GM21825 (cell line): Measurements from ENCODE around the gene EXTL1.

ENCODE experiments used
- ATAC-seq: cut with Tn5 transposase; IDR thresholded peaks from one replicate; pipeline ENCODE4 v1.9.1; 2021; ENCODE audit warnings: mild to moderate bottlenecking, moderate library complexity; ENCODE audit not compliant: unreplicated experiment

EXTL1 gene

DNA sequence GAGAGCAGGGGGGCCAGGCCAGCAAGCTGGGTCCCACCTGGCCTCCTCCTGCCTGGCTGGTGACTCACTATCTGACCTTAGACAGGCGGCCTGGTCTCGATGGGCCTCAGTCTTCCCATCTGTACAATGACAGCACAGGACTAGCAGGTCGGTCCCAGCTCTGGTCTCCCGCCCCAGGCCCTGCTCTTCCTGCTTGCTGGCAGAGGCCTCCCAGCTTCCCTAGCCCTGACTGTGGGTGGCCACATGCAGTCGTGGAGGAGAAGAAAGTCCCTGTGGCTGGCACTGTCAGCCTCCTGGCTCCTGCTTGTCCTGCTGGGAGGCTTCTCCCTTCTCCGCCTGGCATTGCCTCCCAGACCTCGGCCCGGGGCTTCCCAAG is 817 bp downstream of the EXTL1 start:
- ATAC-seq = no peak

DNA sequence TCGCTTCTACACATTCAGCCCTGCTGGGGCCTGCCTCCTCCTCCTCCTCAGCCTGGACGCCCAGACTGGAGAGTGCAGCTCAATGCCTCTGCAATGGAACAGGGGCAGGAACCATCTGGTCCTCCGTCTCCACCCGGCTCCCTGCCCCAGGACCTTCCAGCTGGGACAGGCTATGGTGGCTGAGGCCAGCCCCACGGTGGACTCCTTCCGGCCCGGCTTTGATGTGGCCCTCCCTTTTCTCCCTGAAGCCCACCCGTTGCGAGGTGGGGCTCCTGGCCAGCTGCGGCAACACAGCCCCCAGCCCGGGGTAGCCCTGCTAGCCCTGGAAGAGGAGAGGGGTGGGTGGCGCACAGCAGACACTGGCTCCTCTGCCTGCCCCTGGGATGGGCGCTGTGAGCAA is 1.4 kb downstream of the EXTL1 start:
- no peak for ATAC-seq

DNA sequence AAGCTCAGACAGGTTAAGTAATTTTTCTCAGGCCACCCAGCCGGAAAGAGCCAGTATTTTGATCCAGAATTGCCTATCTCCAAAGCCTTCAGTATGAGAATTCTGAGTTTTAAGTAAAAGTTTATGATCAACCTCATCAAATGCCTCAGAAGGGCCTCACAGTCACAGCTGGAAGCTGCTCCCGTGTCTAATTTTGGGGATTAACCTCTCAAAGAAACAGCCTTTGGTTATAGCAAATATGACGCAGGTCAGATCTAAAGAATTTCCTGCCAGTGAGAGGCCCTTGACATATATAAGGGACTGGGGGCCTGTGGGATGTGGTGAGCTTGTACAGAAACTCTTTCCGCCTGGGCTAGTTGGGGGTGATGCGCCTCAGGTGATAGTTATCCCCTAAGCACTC is 2.3 kb downstream of the EXTL1 start:
- ATAC-seq = no peak

DNA sequence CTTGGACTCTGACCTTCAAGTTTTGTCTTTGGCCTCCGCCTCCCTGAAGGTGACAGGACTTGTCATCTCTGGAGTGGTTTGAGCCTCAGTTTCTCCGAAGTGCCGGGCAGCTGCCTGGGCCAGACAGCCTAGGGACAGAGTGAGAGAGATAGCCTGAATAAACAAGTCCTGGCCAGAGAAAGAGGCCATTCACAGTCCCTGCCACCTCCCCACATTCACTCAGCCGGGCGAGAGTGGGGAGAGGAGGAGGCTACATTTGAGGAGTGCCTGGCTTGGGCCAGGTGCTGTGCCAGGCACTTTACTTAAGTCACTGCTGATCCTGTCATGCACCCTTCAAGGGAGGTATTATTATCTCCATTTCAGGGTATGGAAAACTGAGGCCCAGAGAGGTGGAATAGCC is 3.5 kb downstream of the EXTL1 start:
- ATAC-seq = no peak

DNA sequence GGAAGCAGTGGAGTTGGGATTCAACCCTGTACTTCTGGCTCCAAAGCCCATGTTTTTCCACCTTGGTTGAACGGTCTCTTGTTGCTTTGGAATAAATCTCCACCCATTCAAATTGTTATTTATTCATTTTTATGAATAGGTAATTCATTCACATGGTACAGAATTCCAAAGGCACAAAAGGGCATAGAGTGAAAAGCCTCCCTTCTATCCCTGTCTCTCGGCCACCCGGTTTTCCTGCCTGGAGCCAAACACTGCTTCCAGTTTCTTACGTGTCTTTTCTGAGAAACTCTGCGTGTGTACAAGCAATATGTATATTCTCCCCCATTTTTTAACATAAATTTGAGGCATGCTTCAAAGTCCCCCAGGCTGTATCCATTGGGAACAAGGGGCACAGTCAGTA is 3.9 kb downstream of the EXTL1 start:
- no peak for ATAC-seq

DNA sequence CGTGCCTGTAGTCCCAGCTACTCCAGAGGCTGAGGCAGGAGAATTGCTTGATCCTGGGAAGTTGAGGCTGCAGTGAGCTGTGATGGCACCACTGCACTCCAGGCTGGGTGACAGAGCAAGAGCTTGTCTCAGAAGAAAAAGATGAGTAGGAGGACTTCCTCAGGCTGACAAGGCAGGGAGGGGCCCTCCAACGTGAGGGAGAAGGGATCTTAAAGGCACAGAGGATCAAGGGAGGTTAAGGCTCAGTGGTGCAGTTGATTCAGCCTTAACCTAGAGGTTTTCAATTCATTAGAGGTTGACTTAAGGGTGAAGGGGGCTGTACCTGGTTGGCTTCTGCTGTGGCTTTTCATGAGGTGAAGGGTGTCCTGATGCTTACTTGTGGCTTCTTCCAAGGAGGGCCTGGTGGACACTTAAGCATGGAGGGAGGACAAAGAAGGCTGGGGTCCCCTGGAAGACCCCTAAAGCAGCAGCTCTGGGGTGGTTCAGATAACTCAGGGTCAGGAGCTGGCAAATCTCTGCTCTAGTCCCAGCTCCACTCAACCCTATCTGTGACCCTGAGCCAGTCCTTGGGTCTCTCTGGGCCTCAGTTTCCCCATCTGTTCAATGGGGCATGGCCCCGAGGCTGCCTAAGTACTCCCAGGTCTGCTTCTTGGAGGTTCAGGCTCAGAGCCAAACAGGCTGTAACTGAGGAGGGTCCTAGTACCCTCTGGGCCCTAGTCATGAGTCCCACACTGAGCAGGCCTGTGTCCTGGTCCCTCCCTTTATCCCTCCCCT is 6.3 kb downstream of the EXTL1 start:
- ATAC-seq = no peak

DNA sequence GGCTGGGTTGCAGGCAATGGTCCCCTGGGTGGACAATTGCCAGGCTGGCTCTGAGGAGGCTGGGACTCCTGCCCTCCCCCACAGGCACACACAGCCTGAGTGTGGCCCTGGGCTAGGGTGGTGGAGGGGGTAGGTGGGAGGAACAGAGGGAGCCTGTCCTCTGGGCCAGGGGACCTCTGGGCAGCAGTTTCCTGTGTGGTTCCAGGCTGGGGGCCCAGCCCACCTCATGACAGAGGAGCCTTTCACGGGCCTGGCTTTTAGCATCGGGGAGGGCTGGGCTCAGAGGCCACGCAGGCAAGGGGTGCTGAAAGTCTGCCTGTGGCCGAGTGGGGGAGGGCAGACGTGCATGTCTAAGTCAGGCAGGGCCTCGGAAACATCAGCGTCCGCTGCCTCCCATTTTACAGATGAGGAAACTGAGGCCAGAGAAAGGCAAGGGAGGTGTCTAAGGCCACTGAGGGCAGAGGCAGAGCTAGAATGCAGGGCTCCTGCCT is 7.0 kb downstream of the EXTL1 start:
- ATAC-seq = no peak

DNA sequence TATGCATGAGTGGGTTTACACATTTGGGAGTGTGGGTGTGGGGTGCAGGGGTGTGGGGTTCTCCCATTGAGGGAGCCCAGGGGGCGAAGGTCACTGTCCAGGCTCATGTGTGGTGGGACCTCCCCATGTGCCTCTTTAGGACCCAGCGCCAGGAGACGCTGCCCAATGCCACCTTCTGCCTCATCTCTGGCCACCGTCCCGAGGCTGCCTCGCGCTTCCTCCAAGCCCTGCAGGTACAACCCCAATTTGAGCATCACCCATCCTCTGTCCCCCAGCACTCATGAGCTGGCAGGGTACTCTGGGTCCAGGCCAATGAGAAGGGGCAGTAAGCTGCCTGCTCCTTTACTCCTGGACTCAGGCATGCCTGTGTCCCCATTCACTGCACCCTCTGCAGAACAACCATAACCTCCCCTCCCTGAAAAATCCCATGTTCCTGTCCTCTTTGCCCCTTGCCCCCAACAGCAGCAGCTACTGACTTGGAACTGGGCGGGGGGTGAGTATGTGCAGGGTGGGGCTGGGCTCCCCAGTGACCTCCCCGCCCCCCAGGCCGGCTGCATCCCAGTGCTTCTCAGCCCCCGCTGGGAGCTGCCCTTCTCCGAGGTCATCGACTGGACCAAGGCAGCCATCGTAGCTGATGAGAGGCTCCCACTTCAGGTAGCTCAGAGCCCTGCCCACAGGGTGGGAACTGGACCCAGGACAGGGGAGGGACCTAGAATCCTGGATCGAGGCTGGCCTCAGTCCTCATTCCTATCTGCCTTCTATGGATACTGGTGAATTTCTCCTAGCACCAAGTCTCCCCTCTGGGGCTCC is 7.7 kb downstream of the EXTL1 start:
- no peak for ATAC-seq

DNA sequence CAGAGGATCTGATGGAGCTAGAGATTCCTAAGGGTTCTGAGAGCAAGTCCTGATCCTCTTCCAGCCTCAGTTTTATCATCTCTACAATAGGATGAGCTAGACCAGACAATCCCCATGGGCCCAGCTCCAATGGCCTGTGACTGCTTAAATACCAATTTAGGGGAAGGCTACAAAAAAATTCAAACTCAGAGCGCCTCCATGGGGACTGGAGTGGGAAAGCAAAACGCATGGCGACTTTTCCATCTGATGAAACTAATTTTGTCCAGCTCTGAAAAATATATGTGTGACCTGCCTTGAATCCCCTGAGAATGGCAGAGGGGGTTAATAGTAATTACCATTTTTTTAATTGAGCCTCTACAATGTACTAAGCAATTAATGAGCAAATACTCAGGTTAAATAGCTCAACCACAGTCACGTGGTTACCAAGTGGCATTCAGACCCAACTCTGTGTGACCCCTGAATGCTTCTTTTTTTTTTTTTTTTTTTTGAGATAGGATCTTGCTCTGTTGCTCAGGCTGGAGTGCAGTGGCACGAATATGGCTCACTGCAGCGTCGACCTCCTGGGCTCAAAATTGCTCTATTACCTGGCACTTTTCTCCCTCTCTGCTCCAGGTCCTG is 8.4 kb downstream of the EXTL1 start:
- no peak for ATAC-seq

DNA sequence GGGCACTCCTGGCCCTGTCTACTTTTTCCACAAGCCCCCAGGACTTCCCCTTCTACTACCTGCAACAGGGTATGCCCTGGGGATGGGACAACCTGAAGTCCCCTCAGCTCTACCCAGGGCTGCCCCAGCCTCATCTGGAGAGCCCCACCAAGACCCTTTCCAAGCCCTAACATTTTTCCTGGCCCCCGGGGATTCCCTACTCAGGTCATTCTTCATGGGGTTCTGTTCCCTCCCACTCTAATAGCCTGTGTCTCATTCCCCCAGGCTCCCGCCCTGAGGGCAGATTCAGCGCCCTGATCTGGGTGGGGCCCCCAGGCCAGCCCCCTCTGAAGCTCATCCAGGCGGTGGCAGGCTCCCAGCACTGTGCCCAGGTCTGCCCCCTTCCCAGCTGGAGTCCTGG is 9.6 kb downstream of the EXTL1 start:
- no peak for ATAC-seq

DNA sequence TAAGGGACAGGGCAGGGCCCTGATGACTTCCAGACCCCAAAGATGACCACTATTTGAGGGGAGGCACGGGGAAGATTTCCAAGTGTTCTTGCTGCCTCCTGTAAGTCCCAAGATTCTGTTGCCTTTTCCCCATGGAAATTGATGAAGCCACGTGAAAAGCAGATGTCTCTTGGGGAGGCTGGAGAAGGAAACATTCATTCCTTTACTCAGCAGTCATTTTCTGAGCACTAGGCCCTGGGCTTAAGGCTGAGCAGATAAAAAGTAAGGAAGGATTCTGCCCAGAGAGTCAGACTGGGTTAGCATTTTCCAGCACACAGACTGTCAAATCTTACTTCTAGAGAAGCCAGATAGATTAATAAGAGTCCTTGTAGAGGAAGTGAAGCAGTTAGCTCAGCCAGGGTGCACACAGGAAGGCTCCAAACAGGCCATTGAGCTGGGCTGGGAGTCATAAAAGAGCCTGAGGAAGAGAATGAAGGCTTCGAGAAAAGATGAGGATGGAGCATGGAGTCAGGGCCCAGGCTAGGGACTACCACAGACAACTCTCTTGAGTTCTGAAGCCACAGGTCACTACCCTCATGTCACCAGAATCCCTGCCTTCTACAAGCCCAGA is 10.1 kb downstream of the EXTL1 start:
- no peak for ATAC-seq

DNA sequence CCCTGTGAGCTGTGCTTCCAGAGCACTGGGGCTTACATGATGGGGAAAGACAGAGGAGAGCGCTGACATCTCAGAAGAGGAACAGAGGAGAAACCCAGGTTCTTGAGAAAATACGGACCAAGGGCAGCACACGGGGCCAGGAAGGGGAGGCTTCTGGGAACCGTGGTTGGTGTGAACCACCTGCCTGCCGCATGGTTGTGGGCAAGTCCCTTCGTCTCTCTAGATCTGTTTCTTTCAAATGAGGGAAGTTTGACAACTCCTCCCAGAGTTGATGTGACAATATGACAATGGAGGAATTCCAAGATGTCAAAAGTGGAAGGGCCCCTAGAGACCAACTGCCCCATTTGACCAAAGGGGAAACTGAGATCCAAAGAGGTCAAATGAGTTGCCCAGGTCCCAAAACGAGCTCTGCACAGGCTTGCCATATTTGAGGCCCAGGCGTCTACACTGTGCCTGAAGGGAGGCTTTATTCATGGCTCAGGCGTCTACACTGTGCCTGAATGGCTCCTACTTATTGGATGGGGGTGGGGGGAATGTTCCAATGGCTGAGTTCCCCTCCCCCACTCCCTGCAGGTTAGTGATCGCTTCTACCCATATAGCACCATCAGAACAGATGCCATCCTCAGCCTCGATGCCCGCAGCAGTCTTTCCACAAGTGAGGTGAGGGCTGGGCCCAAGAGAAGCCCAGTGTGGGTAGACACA is 11.2 kb downstream of the EXTL1 start:
- no peak for ATAC-seq

DNA sequence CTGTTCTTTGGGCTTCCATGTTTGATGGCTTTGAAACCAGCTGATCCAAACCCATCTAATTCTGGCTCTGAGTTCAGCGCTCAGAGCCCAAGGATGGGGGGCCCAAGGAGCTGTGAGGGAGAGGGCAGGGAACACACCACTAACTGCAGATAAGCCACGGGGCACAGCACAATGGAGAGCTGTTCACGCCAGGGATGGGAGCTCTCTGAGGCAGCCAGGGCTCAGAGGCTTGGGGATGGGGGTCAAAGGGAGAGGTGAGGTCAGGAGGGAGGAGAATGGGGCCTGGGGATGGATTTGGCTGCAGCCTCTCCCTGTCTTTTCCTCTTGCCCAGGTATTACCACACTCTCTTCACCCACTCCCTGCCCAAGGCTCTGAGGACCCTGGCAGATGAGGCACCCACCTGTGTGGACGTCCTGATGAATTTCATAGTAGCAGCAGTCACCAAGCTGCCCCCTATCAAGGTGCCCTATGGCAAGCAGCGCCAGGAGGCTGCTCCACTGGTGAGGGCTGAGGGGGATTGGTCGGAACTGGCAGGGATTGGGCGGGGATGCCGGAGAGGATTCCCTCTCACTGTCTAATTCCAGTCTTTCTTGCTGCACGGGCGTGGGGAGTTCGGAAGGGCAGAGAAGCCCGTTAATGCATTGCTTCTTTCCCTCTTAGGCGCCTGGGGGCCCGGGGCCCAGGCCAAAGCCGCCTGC is 13.1 kb downstream of the EXTL1 start:
- ATAC-seq = no peak

DNA sequence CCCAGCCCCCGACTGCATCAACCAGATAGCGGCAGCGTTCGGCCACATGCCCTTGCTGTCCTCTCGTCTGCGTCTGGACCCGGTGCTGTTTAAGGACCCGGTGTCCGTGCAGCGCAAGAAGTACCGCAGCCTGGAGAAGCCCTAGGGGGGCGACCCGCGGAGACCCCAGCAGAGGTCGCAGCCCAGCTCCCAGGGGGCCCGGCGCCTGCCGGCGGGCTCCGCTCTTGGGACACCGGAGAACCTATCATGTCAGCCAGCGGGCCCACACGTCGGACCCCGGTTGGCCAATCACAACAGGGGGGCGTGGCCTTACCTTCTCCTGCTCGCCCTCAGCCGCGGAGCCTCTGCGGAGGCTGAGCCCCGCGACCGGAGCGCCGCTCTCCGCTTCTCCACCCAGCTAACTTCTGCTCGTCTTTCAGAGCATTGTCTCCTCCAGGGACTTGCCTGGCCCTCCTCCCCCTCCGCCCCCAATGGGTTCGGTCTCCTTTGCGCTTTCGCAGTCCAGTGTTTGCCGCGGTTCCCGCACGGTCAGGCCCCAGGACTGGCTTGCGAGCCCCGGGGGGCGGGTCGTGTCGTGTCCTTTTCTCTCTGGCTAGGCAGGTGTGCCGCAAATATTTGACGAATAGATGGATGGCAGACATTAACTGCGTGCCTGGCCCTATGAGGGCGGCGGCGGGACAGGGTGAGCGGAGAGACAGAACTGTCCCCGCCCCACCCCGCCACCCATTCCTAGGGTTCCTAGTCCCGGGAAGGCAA is 13.8 kb downstream of the EXTL1 start:
- ATAC-seq = peak; percentile 84

DNA sequence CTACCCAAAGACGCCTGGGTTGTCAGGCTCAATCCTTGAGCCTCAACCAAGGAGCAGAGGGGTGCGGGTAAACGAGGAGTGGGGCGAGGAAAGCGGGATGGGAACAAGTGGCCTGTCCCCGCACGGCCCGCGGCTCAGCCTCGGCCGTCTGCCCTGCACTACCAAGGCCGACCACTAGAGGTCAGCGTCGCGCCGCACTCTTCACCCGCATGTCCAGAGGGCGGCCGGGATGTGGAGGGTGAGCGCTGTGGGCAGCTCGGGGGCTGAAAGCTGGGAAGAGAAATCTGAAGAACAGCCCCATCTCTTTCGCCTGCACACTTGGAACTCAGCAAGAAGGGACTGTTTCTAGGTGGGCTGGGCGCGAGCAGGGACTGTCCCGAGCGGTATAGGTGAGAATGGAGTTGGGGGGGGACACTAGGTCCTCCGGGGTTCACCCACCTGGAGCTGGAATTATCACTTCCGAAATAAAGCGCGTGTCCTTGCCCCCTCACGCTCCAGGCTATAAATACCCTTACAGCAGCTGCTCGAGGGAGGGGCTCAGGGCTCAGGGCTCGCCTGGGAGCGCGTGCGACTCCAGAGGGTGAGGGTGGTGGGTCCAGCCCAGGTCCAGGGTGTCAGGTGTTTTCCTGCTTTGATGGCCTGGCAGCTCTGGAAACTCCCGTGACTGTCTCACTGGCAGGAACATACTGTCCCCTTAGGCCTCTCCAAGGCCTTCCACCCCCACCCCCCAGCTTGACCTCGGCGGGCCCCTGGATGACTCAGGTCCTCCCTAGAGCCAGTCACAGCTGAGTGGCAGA is 14.6 kb downstream of the EXTL1 start:
- ATAC-seq = peak; percentile 54

DNA sequence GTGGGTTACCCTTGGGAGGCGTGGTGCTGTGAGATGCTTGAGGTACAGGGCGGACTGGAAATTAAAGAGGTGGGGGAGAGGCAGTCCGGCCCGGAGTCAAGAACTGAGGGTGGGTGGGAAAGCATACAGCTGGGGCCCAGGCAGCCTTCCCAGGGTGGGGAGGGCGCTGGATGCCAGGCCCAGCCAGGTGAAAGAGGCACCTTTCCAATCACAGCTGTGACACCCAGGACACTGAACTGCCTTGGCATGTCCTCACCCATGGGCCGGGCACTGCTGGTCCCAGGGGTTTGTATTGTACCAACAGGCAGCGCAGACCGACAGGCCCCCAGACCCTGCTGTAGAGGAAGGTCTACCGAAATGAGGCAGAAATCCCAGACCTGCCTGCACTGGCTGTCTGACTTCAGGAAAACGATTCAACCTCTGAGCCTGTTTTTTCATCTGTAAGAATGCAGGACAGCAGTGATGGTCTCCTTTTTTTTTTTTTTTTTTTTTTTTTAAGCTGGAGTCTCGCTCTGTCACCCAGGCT is 15.2 kb downstream of the EXTL1 start:
- ATAC-seq = no peak

DNA sequence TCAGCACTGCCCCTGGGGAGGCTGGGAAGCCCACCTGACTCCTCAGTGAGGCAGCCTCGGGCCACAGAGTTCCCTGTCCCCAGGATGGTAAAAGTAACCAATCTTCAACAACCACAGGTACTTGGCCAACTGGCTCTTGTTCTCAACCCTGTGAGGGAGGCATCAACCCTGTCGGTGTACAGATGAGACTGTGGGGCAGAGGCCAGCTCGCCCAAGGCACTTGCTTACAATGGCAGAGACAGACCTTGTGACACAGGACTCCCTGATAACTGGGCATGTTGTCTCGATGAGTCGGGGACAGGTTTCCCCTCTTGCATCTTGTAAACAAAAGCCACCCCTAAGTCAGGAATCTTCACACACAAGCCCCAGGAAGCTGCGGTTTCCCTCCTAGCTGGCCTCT is 16.3 kb downstream of the EXTL1 start:
- no peak for ATAC-seq

DNA sequence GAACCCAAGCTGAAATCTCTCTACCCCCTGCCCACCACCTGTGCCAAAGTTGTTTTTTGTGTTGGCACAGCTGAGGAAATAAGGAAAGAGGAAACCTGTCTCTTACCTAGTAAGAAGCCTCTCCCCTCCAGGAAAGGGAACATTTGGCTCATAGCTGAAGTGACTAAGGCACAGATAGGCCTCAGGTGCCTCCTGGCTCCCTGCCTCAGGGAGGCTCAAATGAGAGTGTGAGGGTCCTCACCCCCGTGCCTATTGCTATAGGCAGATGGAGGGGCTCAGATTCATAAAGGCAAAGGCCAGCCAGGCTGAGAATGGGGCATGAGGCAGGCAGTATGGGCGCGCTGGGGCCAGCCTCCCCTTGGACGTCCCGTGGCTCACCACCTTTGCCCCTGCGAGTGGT is 16.9 kb downstream of the EXTL1 start:
- ATAC-seq = no peak
